HEK293T (cell line): ENCODE data around the gene C14orf119.

Experiments
- BHLHE40 ChIP-seq: fragments of 450-650 bp; IDR thresholded peaks from 2 replicates; pipeline ENCODE4 v1.6.1; 2016; ENCODE audit warnings: mild to moderate bottlenecking, moderate library complexity, borderline replicate concordance
- CTBP1 ChIP-seq: fragments of 450-650 bp; IDR thresholded peaks from 2 replicates; pipeline ENCODE4 v1.6.1; 2016; ENCODE audit warnings: borderline replicate concordance
- ELF4 ChIP-seq: fragments of 450-650 bp; IDR thresholded peaks from 2 replicates; pipeline ENCODE4 v1.6.1; 2017; ENCODE audit warnings: antibody characterized with exemption
- FOXA1 ChIP-seq: fragments of 450-650 bp; IDR thresholded peaks from 2 replicates; pipeline ENCODE4 v1.6.1; 2016; ENCODE audit warnings: mild to moderate bottlenecking
- FOXK2 ChIP-seq: fragments of 450-650 bp; IDR thresholded peaks from 2 replicates; pipeline ENCODE4 v1.6.1; 2016; ENCODE audit warnings: mild to moderate bottlenecking
- FOXM1 ChIP-seq: fragments of 450-650 bp; IDR thresholded peaks from 2 replicates; pipeline ENCODE4 v1.6.1; 2017; ENCODE audit warnings: mild to moderate bottlenecking, borderline replicate concordance
- HDGF ChIP-seq: fragments of 450-650 bp; IDR thresholded peaks from 2 replicates; pipeline ENCODE4 v1.6.1; 2017; ENCODE audit warnings: antibody characterized with exemption, borderline replicate concordance
- L3MBTL2 ChIP-seq: fragments of 450-650 bp; conservative IDR thresholded peaks from 2 replicates; pipeline ENCODE4 v1.6.1; 2016; ENCODE audit warnings: mild to moderate bottlenecking
- LEF1 ChIP-seq: fragments of 450-650 bp; IDR thresholded peaks from 2 replicates; pipeline ENCODE4 v1.6.1; 2017; ENCODE audit warnings: mild to moderate bottlenecking, borderline replicate concordance
- NFRKB ChIP-seq: fragments of 450-650 bp; IDR thresholded peaks from 2 replicates; pipeline ENCODE4 v1.6.1; 2016; ENCODE audit warnings: mild to moderate bottlenecking, moderate library complexity
- SP1 ChIP-seq: fragments of 450-650 bp; IDR thresholded peaks from 2 replicates; pipeline ENCODE4 v1.6.1; 2017
- SUZ12 ChIP-seq: fragments of 450-650 bp; IDR thresholded peaks from 2 replicates; pipeline ENCODE4 v1.6.1; 2016; ENCODE audit warnings: mild to moderate bottlenecking
- TARDBP ChIP-seq: fragments of 450-650 bp; IDR thresholded peaks from 2 replicates; pipeline ENCODE4 v1.6.1; 2016
- TF ChIP-seq, protein P1 (sequence below): fragments of 450-650 bp; IDR thresholded peaks from 2 replicates; pipeline ENCODE4 v1.6.1; 2016

DNA sequence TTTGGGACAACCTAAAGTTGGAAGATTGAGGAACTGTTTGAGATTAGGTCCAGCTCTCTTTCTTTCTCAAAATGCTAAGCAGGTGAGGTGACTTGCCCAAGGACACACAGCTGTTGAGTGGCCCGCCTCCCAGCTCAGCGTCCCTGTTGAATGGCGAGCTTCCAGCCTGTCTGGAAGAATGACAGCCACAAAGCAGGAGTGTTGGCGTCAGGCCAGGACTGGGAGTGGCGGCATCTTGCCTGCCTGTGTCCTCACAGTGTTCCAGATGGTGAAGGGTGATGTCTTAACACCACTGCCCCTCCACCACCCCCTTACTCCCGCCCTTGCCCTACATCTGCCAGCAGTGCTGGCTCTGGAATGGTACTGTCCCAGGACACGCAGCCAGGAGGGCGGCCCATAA lies 28.1 kb downstream of the C14orf119 start:
- TF ChIP-seq SP1 = no peak
- TF ChIP-seq SUZ12 = no peak
- TF ChIP-seq HDGF = no peak
- TF ChIP-seq FOXM1 = no peak
- no peak for TF ChIP-seq FOXK2
- TF ChIP-seq BHLHE40 = no peak
- TF ChIP-seq ELF4 = no peak
- TF ChIP-seq TARDBP = no peak
- TF ChIP-seq, protein P1, sequence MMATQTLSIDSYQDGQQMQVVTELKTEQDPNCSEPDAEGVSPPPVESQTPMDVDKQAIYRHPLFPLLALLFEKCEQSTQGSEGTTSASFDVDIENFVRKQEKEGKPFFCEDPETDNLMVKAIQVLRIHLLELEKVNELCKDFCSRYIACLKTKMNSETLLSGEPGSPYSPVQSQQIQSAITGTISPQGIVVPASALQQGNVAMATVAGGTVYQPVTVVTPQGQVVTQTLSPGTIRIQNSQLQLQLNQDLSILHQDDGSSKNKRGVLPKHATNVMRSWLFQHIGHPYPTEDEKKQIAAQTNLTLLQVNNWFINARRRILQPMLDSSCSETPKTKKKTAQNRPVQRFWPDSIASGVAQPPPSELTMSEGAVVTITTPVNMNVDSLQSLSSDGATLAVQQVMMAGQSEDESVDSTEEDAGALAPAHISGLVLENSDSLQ = 0 out of 2 replicates have a peak, but pooled peaks have one; percentile 19
- TF ChIP-seq FOXA1 = no peak
- TF ChIP-seq L3MBTL2 = no peak
- TF ChIP-seq CTBP1 = no peak
- no peak for TF ChIP-seq NFRKB
- no peak for TF ChIP-seq LEF1
